OCI-LY7 (cell line): ENCODE results near the gene UGT1A3. TPM values are rescaled to one million over a fixed set of nuclear protein-coding genes. Genes with fewer than 3 reads are reported as not detected.

Experiments
- BruUV-seq: library from RNA; stranded (reverse); fragments of 400-500 nt; replicated peaks from 2 replicates; lab custom pipeline; 2021; lab: Mats Ljungman, UMichigan
- CTCF ChIA-PET: fragments of 300-600 bp; sonication (Branson Sonifier 250); formaldehyde crosslinking; loops from one replicate; lab custom pipeline; 2022; ENCODE audit warnings: antibody characterized with exemption; ENCODE audit not compliant: unreplicated experiment; lab: Charles Lee
- POLR2A ChIA-PET: fragments of 300-600 bp; sonication (Branson Sonifier 250); formaldehyde crosslinking; loops from one replicate; lab custom pipeline; 2022; ENCODE audit warnings: antibody characterized with exemption; lab: Charles Lee
- DNase-seq: peaks from one replicate; pipeline ENCODE4 v3.0.0-alpha.2; 2015; ENCODE audit warnings: low spot score
- H2AFZ ChIP-seq: fragments of 200-600 bp; sonication (generic), shearing (Covaris generic); 2 replicates; pipeline ENCODE4 v1.6.1; 2014; ENCODE audit warnings: mild to moderate bottlenecking, antibody characterized with exemption, low read length, moderate library complexity
- H3K27ac ChIP-seq: fragments of 200-600 bp; sonication (generic); 2 replicates; pipeline ENCODE4 v1.5.1; 2014; ENCODE audit warnings: mixed run types, low read depth, mild to moderate bottlenecking, moderate library complexity, low read length, inconsistent platforms; ENCODE audit not compliant: poor library complexity, severe bottlenecking
- H3K36me3 ChIP-seq: fragments of 200-600 bp; sonication (generic); 2 replicates; pipeline ENCODE4 v1.6.1; 2014; ENCODE audit warnings: mild to moderate bottlenecking, antibody characterized with exemption, low read length, moderate library complexity, mixed read lengths; ENCODE audit not compliant: insufficient read depth
- H3K4me1 ChIP-seq: fragments of 200-600 bp; sonication (generic); 2 replicates; pipeline ENCODE4 v1.5.1; 2014; ENCODE audit warnings: mild to moderate bottlenecking, low read length; ENCODE audit not compliant: insufficient read depth, poor library complexity, severe bottlenecking
- H3K4me2 ChIP-seq: fragments of 200-600 bp; sonication (generic); 2 replicates; pipeline ENCODE4 v1.6.1; 2014; ENCODE audit warnings: mild to moderate bottlenecking, low read length
- H3K4me3 ChIP-seq: fragments of 200-600 bp; sonication (generic); 2 replicates; pipeline ENCODE4 v1.5.1; 2014; ENCODE audit warnings: mild to moderate bottlenecking, low read depth, low read length; ENCODE audit not compliant: poor library complexity, severe bottlenecking
- H3K79me2 ChIP-seq: fragments of 200-600 bp; sonication (generic); 2 replicates; pipeline ENCODE4 v1.6.1; 2016; ENCODE audit warnings: low read depth, mild to moderate bottlenecking, low read length, moderate library complexity, mixed read lengths; ENCODE audit not compliant: insufficient read depth
- H3K9me2 ChIP-seq: fragments of 200-600 bp; sonication (generic); 2 replicates; pipeline ENCODE4 v1.6.1; 2016; ENCODE audit warnings: mild to moderate bottlenecking, low read length, mixed read lengths; ENCODE audit not compliant: insufficient read depth
- H3K9me3 ChIP-seq: fragments of 200-600 bp; sonication (generic); 2 replicates; pipeline ENCODE4 v1.6.1; 2014; ENCODE audit warnings: mild to moderate bottlenecking, mixed run types, low read length, mixed read lengths
- H4K20me1 ChIP-seq: fragments of 200-600 bp; sonication (generic); 2 replicates; pipeline ENCODE4 v1.6.1; 2014; ENCODE audit warnings: mild to moderate bottlenecking, antibody characterized with exemption, low read length, moderate library complexity, mixed read lengths; ENCODE audit not compliant: insufficient read depth
- CTCF ChIP-seq: fragments of 200-600 bp; sonication (generic); conservative IDR thresholded peaks from 2 replicates; pipeline ENCODE4 v1.5.1; 2014; ENCODE audit warnings: mild to moderate bottlenecking, antibody characterized with exemption, low read length, moderate library complexity, mixed read lengths
- EZH2phosphoT487 ChIP-seq: fragments of 200-600 bp; sonication (generic); IDR thresholded peaks from 2 replicates; pipeline ENCODE4 v1.6.1; 2018; ENCODE audit warnings: low read depth, borderline replicate concordance, mild to moderate bottlenecking, mixed run types, antibody characterized with exemption, low read length, moderate library complexity, mixed read lengths
- intact Hi-C: fragments of 100-400 bp; cut with micrococcal nuclease; formaldehyde crosslinking; loops from one replicate; pipeline ENCODE4 v1.10.0; 2022; ENCODE audit not compliant: unreplicated experiment
- total RNA-seq, 2 experiments: library from RNA; depleted of rRNA in 1 of 2; stranded (reverse); fragments of >200 nt in 1 of 2; shearing (Covaris generic) in 1 of 2; gene quantifications; 2 replicates each; pipeline ENCODE4 v1.2.3, GENCODE V29; 2014 to 2022

Gene UGT1A3
- total RNA-seq, 2 experiments from 2014 or later, result not detected

GRCh38 chr2:233816334-233816733 lies 87.5 kb downstream of the UGT1A3 start:
- H3K4me2 ChIP-seq, result no peak overlapping the region
- POLR2A ChIA-PET, result interaction anchor here (0.7 kb wide), 1 partner anchor 1216 kb away, joined by 3 read pairs; no protein-coding TSS in a partner anchor
- H3K9me2 ChIP-seq, result no peaks in the 10 kb centered on the region
- CTCF ChIA-PET, result interaction anchor here (1.0 kb wide), 1 partner anchor 48 kb away, joined by 3 read pairs; no protein-coding TSS in a partner anchor
- no peaks in the 10 kb centered on the region for H4K20me1 ChIP-seq
- no peak overlapping the region for H2AFZ ChIP-seq
- no TSS peak for BruUV-seq
- TF ChIP-seq EZH2phosphoT487, result no peak
- TF ChIP-seq CTCF, result no peak
- no peaks in the 10 kb centered on the region for H3K4me1 ChIP-seq
- no peak overlapping the region for H3K4me3 ChIP-seq
- no peaks in the 10 kb centered on the region for H3K9me3 ChIP-seq
- DNase-seq, result no peak
- intact Hi-C loops, result no loop called here
- H3K27ac ChIP-seq, result no peak overlapping the region
- H3K36me3 ChIP-seq, result no peaks in the 10 kb centered on the region
- H3K79me2 ChIP-seq, result no peaks in the 10 kb centered on the region

- intact Hi-C loops, result no loop called here
- H3K9me2 ChIP-seq, result no peaks in the 10 kb centered on the region
Measured at GRCh38 chr2:233816771-233817170, 87.9 kb downstream of the UGT1A3 start.

More at GRCh38 chr2:233816771-233817170, 87.9 kb downstream of the UGT1A3 start:
- Histone ChIP-seq H3K27ac (no peak overlapping the region), H3K9me3 (no peaks in the 10 kb centered on the region), H3K4me1 (no peaks in the 10 kb centered on the region), H3K79me2 (no peaks in the 10 kb centered on the region), H3K4me2 (no peak overlapping the region), H3K36me3 (no peaks in the 10 kb centered on the region), H4K20me1 (no peaks in the 10 kb centered on the region), H2AFZ (no peak overlapping the region), H3K4me3 (no peak overlapping the region)
- ChIA-PET POLR2A (interaction anchor here (0.7 kb wide), 1 partner anchor 1216 kb away, joined by 3 read pairs; no protein-coding TSS in a partner anchor), CTCF (interaction anchor here (1.0 kb wide), 1 partner anchor 48 kb away, joined by 3 read pairs; no protein-coding TSS in a partner anchor)
- BruUV-seq, result no TSS peak
- DNase-seq, result no peak
- TF ChIP-seq EZH2phosphoT487, result no peak
- TF ChIP-seq CTCF, result no peak
